COLO668 (cell line): ENCODE data around the gene DBNL.

ENCODE experiments used
- DNase-seq: peaks from one replicate; lab custom pipeline; 2025; ENCODE audit not compliant: unreplicated experiment; lab: John Stamatoyannopoulos, UW

The DBNL gene

GRCh38 chr7:44042221-44042620 is 2.3 kb upstream of the DBNL start:
- DNase-seq = no peak

GRCh38 chr7:44043902-44044301 is 600 bp upstream of the DBNL start:
- no peak for DNase-seq

- DNase-seq = no peak
Measured at GRCh38 chr7:44045226-44046014, 918 bp downstream of the DBNL start.

- no peak for DNase-seq
Measured at GRCh38 chr7:44046321-44047061, 2.0 kb downstream of the DBNL start.

GRCh38 chr7:44048031-44048795 is 3.7 kb downstream of the DBNL start:
- no peak for DNase-seq

GRCh38 chr7:44050121-44050914 is 5.8 kb downstream of the DBNL start:
- no peak for DNase-seq

- DNase-seq = no peak
Measured at GRCh38 chr7:44050915-44051560, 6.5 kb downstream of the DBNL start.

- DNase-seq = no peak
Measured at GRCh38 chr7:44051611-44052220, 7.2 kb downstream of the DBNL start.

GRCh38 chr7:44052771-44053365 is 8.4 kb downstream of the DBNL start:
- DNase-seq = no peak

- DNase-seq = no peak
Measured at GRCh38 chr7:44056681-44057080, 12.2 kb downstream of the DBNL start.

GRCh38 chr7:44057181-44057848 is 12.8 kb downstream of the DBNL start:
- no peak for DNase-seq

- DNase-seq = no peak
Measured at GRCh38 chr7:44057849-44058758, 13.6 kb downstream of the DBNL start.

GRCh38 chr7:44058759-44059218 is 14.3 kb downstream of the DBNL start:
- DNase-seq = no peak

GRCh38 chr7:44059219-44060090 is 15.0 kb downstream of the DBNL start:
- no peak for DNase-seq

GRCh38 chr7:44060091-44060947 is 15.8 kb downstream of the DBNL start:
- no peak for DNase-seq
